Neural progenitor cell (in vitro differentiated cells): ENCODE measurements around the gene PRSS16. TPM values are rescaled to one million over a fixed set of nuclear protein-coding genes. Genes with fewer than 3 reads are reported as not detected.

ENCODE experiments used
- DNase-seq: peaks from one replicate; pipeline ENCODE4 v3.0.0-alpha.2; 2016; ENCODE audit warnings: low spot score
- H2AFZ ChIP-seq: fragments of 200-600 bp; sonication (generic); replicated peaks from 2 replicates; pipeline ENCODE4 v1.6.1; 2016; ENCODE audit warnings: antibody characterized with exemption
- H3F3A ChIP-seq: fragments of 200-600 bp; sonication (generic); 2 replicates; pipeline ENCODE4 v1.6.1; 2016; ENCODE audit warnings: antibody characterized with exemption, low read depth
- H3K27ac ChIP-seq: fragments of 200-600 bp; sonication (generic); 2 replicates; pipeline ENCODE4 v1.5.1; 2016; ENCODE audit warnings: mild to moderate bottlenecking
- H3K27me3 ChIP-seq: fragments of 200-600 bp; sonication (generic); 2 replicates; pipeline ENCODE4 v1.6.1; 2016; ENCODE audit warnings: mild to moderate bottlenecking, moderate library complexity
- H3K36me3 ChIP-seq: fragments of 200-600 bp; sonication (generic); 2 replicates; pipeline ENCODE4 v1.5.1; 2016
- H3K4me1 ChIP-seq: fragments of 200-600 bp; sonication (generic); 2 replicates; pipeline ENCODE4 v1.6.1; 2016; ENCODE audit warnings: mixed run types
- H3K4me2 ChIP-seq: fragments of 200-600 bp; sonication (generic); 2 replicates; pipeline ENCODE4 v1.6.1; 2016
- H3K4me3 ChIP-seq: fragments of 200-600 bp; sonication (generic); 2 replicates; pipeline ENCODE4 v1.5.1; 2016
- H3K79me2 ChIP-seq: fragments of 200-600 bp; sonication (generic); 2 replicates; pipeline ENCODE4 v1.6.1; 2016; ENCODE audit warnings: low read depth
- H3K9ac ChIP-seq: fragments of 200-600 bp; sonication (generic); 2 replicates; pipeline ENCODE4 v1.6.1; 2016
- H3K9me3 ChIP-seq: fragments of 200-600 bp; sonication (generic); 2 replicates; pipeline ENCODE4 v1.5.1; 2016; ENCODE audit warnings: low read depth
- H4K20me1 ChIP-seq: fragments of 200-600 bp; sonication (generic); 2 replicates; pipeline ENCODE4 v1.6.1; 2016; ENCODE audit warnings: low read depth
- H3K27ac Mint-ChIP-seq: 3 replicates; pipeline ENCODE4 v1.8.0; 2021; ENCODE audit warnings: mixed read lengths
- H3K27me3 Mint-ChIP-seq: 2 replicates; pipeline ENCODE4 v1.8.0; 2022; ENCODE audit warnings: low read depth, mild to moderate bottlenecking, inconsistent platforms, moderate library complexity, mixed read lengths; ENCODE audit not compliant: insufficient read depth
- H3K36me3 Mint-ChIP-seq: 3 replicates; pipeline ENCODE4 v1.8.0; 2021; ENCODE audit warnings: mixed read lengths
- H3K4me1 Mint-ChIP-seq: 3 replicates; pipeline ENCODE4 v1.8.0; 2021; ENCODE audit warnings: mixed read lengths
- H3K4me3 Mint-ChIP-seq: 3 replicates; pipeline ENCODE4 v1.8.0; 2021; ENCODE audit warnings: mild to moderate bottlenecking, moderate library complexity, mixed read lengths
- H3K9me3 Mint-ChIP-seq: 3 replicates; pipeline ENCODE4 v1.8.0; 2020; ENCODE audit warnings: mixed read lengths
- EZH2 ChIP-seq: fragments of 200-600 bp; sonication (generic); IDR thresholded peaks from 2 replicates; pipeline ENCODE4 v1.6.1; 2017; ENCODE audit warnings: antibody characterized with exemption, mild to moderate bottlenecking, moderate library complexity
- EZH2phosphoT487 ChIP-seq: fragments of 200-600 bp; sonication (generic); IDR thresholded peaks from 2 replicates; pipeline ENCODE4 v1.6.1; 2017; ENCODE audit warnings: antibody characterized with exemption
- total RNA-seq: library from RNA; depleted of rRNA; stranded (reverse); fragments of >200 nt; gene quantifications from 2 replicates; pipeline ENCODE4 v1.2.3, GENCODE V29; 2015; ENCODE audit warnings: low replicate concordance
- TF ChIP-seq, protein P1 (sequence below): fragments of 200-600 bp; sonication (generic); IDR thresholded peaks from 2 replicates; pipeline ENCODE4 v1.5.1; 2017; ENCODE audit warnings: antibody characterized with exemption, mild to moderate bottlenecking

Gene PRSS16
- total RNA-seq, 1 donor from 2014 or later, result 4.3 TPM

GRCh38 chr6:27293436-27294098 is 46.1 kb downstream of the PRSS16 start:
- Histone ChIP-seq H3K4me3 (peak overlapping the region; percentile 41), H3K9me3 (no peaks in the 10 kb centered on the region), H3K9ac (no peak overlapping the region), H3F3A (peaks cover 31% of the 10 kb centered on the region), H3K4me1 (peaks cover 27% of the 10 kb centered on the region), H4K20me1 (peaks cover 49% of the 10 kb centered on the region), H3K79me2 (no peaks in the 10 kb centered on the region), H3K27me3 (peaks cover 96% of the 10 kb centered on the region), H2AFZ (no peak overlapping the region), H3K4me2 (peak overlapping the region; percentile 95), H3K27ac (no peak overlapping the region), H3K36me3 (no peaks in the 10 kb centered on the region)
- TF ChIP-seq EZH2phosphoT487 (no peak), EZH2 (peak; percentile 17)
- TF ChIP-seq, protein P1, sequence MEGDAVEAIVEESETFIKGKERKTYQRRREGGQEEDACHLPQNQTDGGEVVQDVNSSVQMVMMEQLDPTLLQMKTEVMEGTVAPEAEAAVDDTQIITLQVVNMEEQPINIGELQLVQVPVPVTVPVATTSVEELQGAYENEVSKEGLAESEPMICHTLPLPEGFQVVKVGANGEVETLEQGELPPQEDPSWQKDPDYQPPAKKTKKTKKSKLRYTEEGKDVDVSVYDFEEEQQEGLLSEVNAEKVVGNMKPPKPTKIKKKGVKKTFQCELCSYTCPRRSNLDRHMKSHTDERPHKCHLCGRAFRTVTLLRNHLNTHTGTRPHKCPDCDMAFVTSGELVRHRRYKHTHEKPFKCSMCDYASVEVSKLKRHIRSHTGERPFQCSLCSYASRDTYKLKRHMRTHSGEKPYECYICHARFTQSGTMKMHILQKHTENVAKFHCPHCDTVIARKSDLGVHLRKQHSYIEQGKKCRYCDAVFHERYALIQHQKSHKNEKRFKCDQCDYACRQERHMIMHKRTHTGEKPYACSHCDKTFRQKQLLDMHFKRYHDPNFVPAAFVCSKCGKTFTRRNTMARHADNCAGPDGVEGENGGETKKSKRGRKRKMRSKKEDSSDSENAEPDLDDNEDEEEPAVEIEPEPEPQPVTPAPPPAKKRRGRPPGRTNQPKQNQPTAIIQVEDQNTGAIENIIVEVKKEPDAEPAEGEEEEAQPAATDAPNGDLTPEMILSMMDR, result no peak
- peak; percentile 72 for DNase-seq
- Mint-ChIP-seq H3K36me3 (peaks cover 4% of the 10 kb centered on the region), H3K27me3 (peaks cover 65% of the 10 kb centered on the region), H3K27ac (peak overlapping the region; percentile 75), H3K9me3 (peaks cover 12% of the 10 kb centered on the region), H3K4me1 (peaks cover 53% of the 10 kb centered on the region), H3K4me3 (peak overlapping the region; percentile 82)

DNA sequence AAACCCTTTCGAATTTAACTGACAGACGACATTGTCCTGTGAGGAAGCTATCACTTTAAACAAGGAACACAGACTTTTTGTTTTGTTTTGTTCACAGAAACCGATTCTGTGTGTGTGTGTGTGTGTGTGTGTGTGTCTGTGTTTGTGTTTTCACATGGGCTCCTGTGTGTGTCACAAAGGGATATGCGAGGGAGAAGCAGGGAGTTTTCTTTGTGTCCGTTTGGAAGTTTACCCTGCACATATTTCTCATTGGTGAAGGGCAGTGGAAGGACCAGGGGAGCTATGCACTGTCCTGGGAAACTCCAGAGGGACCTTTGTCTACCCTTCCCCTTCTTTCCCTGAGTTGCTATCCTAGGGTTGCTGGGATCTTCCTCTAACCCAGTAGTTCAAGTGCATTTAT is 46.9 kb downstream of the PRSS16 start:
- Mint-ChIP-seq H3K27me3 (peaks cover 60% of the 10 kb centered on the region), H3K27ac (no peak overlapping the region)
- DNase-seq, result peak; percentile 15

GRCh38 chr6:27295301-27296079 is 48.0 kb downstream of the PRSS16 start:
- no peak overlapping the region for H3K27ac ChIP-seq
- H3K36me3 Mint-ChIP-seq, result peaks cover 4% of the 10 kb centered on the region
- TF ChIP-seq, protein P1, result no peak
- TF ChIP-seq EZH2 (no peak), EZH2phosphoT487 (no peak)
- peaks cover 30% of the 10 kb centered on the region for H4K20me1 ChIP-seq
- DNase-seq, result peak; percentile 74
- H3K4me2 ChIP-seq, result peak overlapping the region; percentile 95
- no peak overlapping the region for H3K9ac ChIP-seq
- peaks cover 81% of the 10 kb centered on the region for H3K27me3 ChIP-seq
- H3K9me3 ChIP-seq, result no peaks in the 10 kb centered on the region
- H3K4me1 Mint-ChIP-seq, result peaks cover 43% of the 10 kb centered on the region
- H3K4me1 ChIP-seq, result peaks cover 17% of the 10 kb centered on the region
- no peaks in the 10 kb centered on the region for H3K79me2 ChIP-seq
- H3K27me3 Mint-ChIP-seq, result peaks cover 55% of the 10 kb centered on the region
- H3F3A ChIP-seq, result peaks cover 31% of the 10 kb centered on the region
- no peak overlapping the region for H2AFZ ChIP-seq
- H3K9me3 Mint-ChIP-seq, result peaks cover 12% of the 10 kb centered on the region
- peak overlapping the region; percentile 21 for H3K27ac Mint-ChIP-seq
- H3K36me3 ChIP-seq, result no peaks in the 10 kb centered on the region
- H3K4me3 ChIP-seq, result peak overlapping the region; percentile 66
- H3K4me3 Mint-ChIP-seq, result peak overlapping the region; percentile 92

More for the DNA sequence above, 46.9 kb downstream of the PRSS16 start:
- TF ChIP-seq, protein P1, result no peak
- TF ChIP-seq EZH2phosphoT487 (no peak), EZH2 (no peak)
- Mint-ChIP-seq H3K4me3 (peak overlapping the region; percentile 92), H3K4me1 (peaks cover 48% of the 10 kb centered on the region), H3K9me3 (peaks cover 12% of the 10 kb centered on the region), H3K36me3 (peaks cover 4% of the 10 kb centered on the region)
- Histone ChIP-seq H3K27ac (no peak overlapping the region), H2AFZ (no peak overlapping the region), H3K36me3 (no peaks in the 10 kb centered on the region), H3K9ac (no peak overlapping the region), H4K20me1 (peaks cover 41% of the 10 kb centered on the region), H3K4me2 (peak overlapping the region; percentile 95), H3K4me3 (peak overlapping the region; percentile 2), H3K4me1 (peaks cover 21% of the 10 kb centered on the region), H3K27me3 (peaks cover 92% of the 10 kb centered on the region), H3K9me3 (no peaks in the 10 kb centered on the region), H3K79me2 (no peaks in the 10 kb centered on the region), H3F3A (peaks cover 31% of the 10 kb centered on the region)
